H1 (cell line): Measurements from ENCODE around the gene CERKL. TPM values are rescaled to one million over a fixed set of nuclear protein-coding genes. Genes with fewer than 3 reads are reported as not detected.

Experiments
- CTCF ChIA-PET: fragments of 300-600 bp; sonication (Branson Sonifier 250); formaldehyde crosslinking; loops from one replicate; lab custom pipeline; 2021; ENCODE audit not compliant: partially characterized antibody; lab: Charles Lee
- POLR2A ChIA-PET: fragments of 300-600 bp; sonication (Branson Sonifier 250); formaldehyde crosslinking; loops from one replicate; lab custom pipeline; 2021; ENCODE audit warnings: inconsistent platforms; ENCODE audit not compliant: partially characterized antibody; lab: Charles Lee
- DNase-seq, 2 experiments: peaks; one replicate each; pipeline versions ENCODE4 v3.0.0 to v3.0.0-alpha.2; 2010 to 2022; ENCODE audit warnings: low spot score in 2 of 2, low read depth in 1 of 2, mixed read lengths in 1 of 2
- FAIRE-seq: peaks from 2 replicates; lab custom pipeline; 2011; peaks lifted over from hg19 to GRCh38; lab: Jason Lieb, UNC
- H2AFZ ChIP-seq: 2 replicates; pipeline ENCODE4 v1.8.1; 2012; ENCODE audit warnings: low read length, inconsistent platforms
- H2AK5ac ChIP-seq: 2 replicates; pipeline ENCODE4 v1.6.1; 2013; ENCODE audit warnings: low read depth, low read length
- H2BK120ac ChIP-seq: replicated peaks from 2 replicates; pipeline ENCODE3; 2013; ENCODE audit warnings: low read depth, low read length, inconsistent platforms
- H2BK12ac ChIP-seq: 2 replicates; pipeline ENCODE4 v1.6.1; 2013; ENCODE audit warnings: low read depth, low read length
- H2BK15ac ChIP-seq: 2 replicates; pipeline ENCODE4 v1.6.1; 2013; ENCODE audit warnings: low read length
- H2BK20ac ChIP-seq: 2 replicates; pipeline ENCODE4 v1.6.1; 2013; ENCODE audit warnings: low read length
- H2BK5ac ChIP-seq: 2 replicates; pipeline ENCODE4 v1.6.1; 2013; ENCODE audit warnings: low read depth, low read length
- H3K14ac ChIP-seq: 2 replicates; pipeline ENCODE4 v1.6.1; 2013; ENCODE audit warnings: inconsistent platforms; ENCODE audit not compliant: insufficient read length
- H3K18ac ChIP-seq: 2 replicates; pipeline ENCODE4 v1.6.1; 2013; ENCODE audit warnings: low read length; ENCODE audit errors: extremely low read depth
- H3K23ac ChIP-seq: 2 replicates; pipeline ENCODE4 v1.6.1; 2013; ENCODE audit warnings: inconsistent platforms; ENCODE audit not compliant: insufficient read length
- H3K23me2 ChIP-seq: 2 replicates; pipeline ENCODE4 v1.6.1; 2013; ENCODE audit warnings: low read depth, low read length
- H3K27ac ChIP-seq: 2 replicates; pipeline ENCODE4 v1.6.1; 2011; ENCODE audit warnings: low read depth, low read length, inconsistent platforms
- H3K27me3 ChIP-seq, 4 experiments: replicated peaks in 1 of 4; 1 replicate in 1 of 4; 2 replicates in 3 of 4; pipeline versions ENCODE4 v1.6.1 to v1.8.1; 2011 to 2013; ENCODE audit warnings: low read length in 3 of 4, mild to moderate bottlenecking in 3 of 4, inconsistent platforms in 2 of 4, mixed read lengths in 2 of 4, moderate library complexity in 1 of 4; ENCODE audit not compliant: control insufficient read depth in 3 of 4, insufficient read depth in 3 of 4; ENCODE audit errors: extremely low read depth in 1 of 4
- H3K36me3 ChIP-seq, 4 experiments: 2 replicates each; pipeline versions ENCODE4 v1.6.1 to v1.8.1; 2011 to 2013; ENCODE audit warnings: mild to moderate bottlenecking in 4 of 4, low read length in 3 of 4, moderate library complexity in 2 of 4, control low read depth in 1 of 4, inconsistent platforms in 1 of 4; ENCODE audit not compliant: insufficient read depth in 4 of 4, control insufficient read depth in 2 of 4
- H3K4ac ChIP-seq: replicated peaks from 2 replicates; pipeline ENCODE3; 2013; ENCODE audit warnings: low read length, low read depth, mixed read lengths, inconsistent platforms; ENCODE audit not compliant: insufficient read length
- H3K4me1 ChIP-seq, 4 experiments: replicated peaks in 1 of 4; 1 replicate in 1 of 4; 2 replicates in 3 of 4; pipeline versions ENCODE4 v1.6.1 to v1.8.1; 2011 to 2013; ENCODE audit warnings: low read length in 3 of 4, inconsistent platforms in 2 of 4, mixed read lengths in 1 of 4; ENCODE audit not compliant: insufficient read depth in 4 of 4, control insufficient read depth in 3 of 4
- H3K4me2 ChIP-seq, 2 experiments: 2 replicates each; pipeline versions ENCODE4 v1.6.1 to v1.8.1; 2011 to 2013; ENCODE audit warnings: low read depth in 2 of 2, low read length in 2 of 2, control low read depth in 1 of 2, inconsistent platforms in 1 of 2, mild to moderate bottlenecking in 1 of 2; ENCODE audit not compliant: insufficient read depth in 1 of 2
- H3K4me3 ChIP-seq, 4 experiments: fragments of 200-600, 300-600 bp in 1 of 4; sonication (generic), shearing (Covaris generic), sonication (Bioruptor Twin) in 1 of 4; 2 replicates each; pipeline versions ENCODE4 v1.5.1 to v1.8.1; 2011 to 2016; ENCODE audit warnings: low read length in 4 of 4, low read depth in 3 of 4, control low read depth in 2 of 4, inconsistent platforms in 2 of 4, mild to moderate bottlenecking in 2 of 4, mixed read lengths in 1 of 4, moderate library complexity in 1 of 4; ENCODE audit not compliant: insufficient read depth in 2 of 4; ENCODE audit errors: extremely low read depth in 1 of 4
- H3K56ac ChIP-seq: replicated peaks from 2 replicates; pipeline ENCODE3; 2013; ENCODE audit warnings: low read depth, mild to moderate bottlenecking, mixed read lengths, low read length, inconsistent platforms; ENCODE audit not compliant: insufficient read length
- H3K79me1 ChIP-seq: 2 replicates; pipeline ENCODE4 v1.6.1; 2013; ENCODE audit warnings: low read depth, low read length, control low read depth
- H3K79me2 ChIP-seq, 2 experiments: 2 replicates each; pipeline versions ENCODE4 v1.6.1 to v1.8.1; 2012 to 2013; ENCODE audit warnings: low read length in 2 of 2, mild to moderate bottlenecking in 2 of 2, inconsistent platforms in 1 of 2; ENCODE audit not compliant: insufficient read depth in 2 of 2, control insufficient read depth in 1 of 2
- H3K9ac ChIP-seq, 4 experiments: replicated peaks in 1 of 4; 1 replicate in 1 of 4; 2 replicates in 3 of 4; pipeline versions ENCODE4 v1.6.1 to v1.8.1; 2011 to 2013; ENCODE audit warnings: low read depth in 3 of 4, low read length in 3 of 4, control low read depth in 2 of 4, mild to moderate bottlenecking in 2 of 4, moderate library complexity in 2 of 4, inconsistent platforms in 1 of 4; ENCODE audit errors: extremely low read depth in 1 of 4
- H3K9me3 ChIP-seq, 2 experiments: 2 replicates each; pipeline versions ENCODE4 v1.6.1 to v1.8.1; 2012 to 2013; ENCODE audit warnings: mild to moderate bottlenecking in 2 of 2, moderate library complexity in 2 of 2, control low read depth in 1 of 2, inconsistent platforms in 1 of 2, low read depth in 1 of 2, low read length in 1 of 2, mixed read lengths in 1 of 2; ENCODE audit not compliant: insufficient read depth in 2 of 2
- H4K20me1 ChIP-seq, 2 experiments: replicated peaks in 1 of 2; 2 replicates each; pipeline versions ENCODE3 to v1.8.1; 2011 to 2013; ENCODE audit warnings: inconsistent platforms in 2 of 2, low read length in 2 of 2, mild to moderate bottlenecking in 1 of 2; ENCODE audit not compliant: insufficient read depth in 2 of 2, control insufficient read depth in 1 of 2
- H4K5ac ChIP-seq: 2 replicates; pipeline ENCODE4 v1.6.1; 2013; ENCODE audit warnings: low read length, low read depth, mixed read lengths, inconsistent platforms; ENCODE audit not compliant: insufficient read length
- H4K8ac ChIP-seq: 2 replicates; pipeline ENCODE4 v1.8.0; 2013; ENCODE audit warnings: mild to moderate bottlenecking, moderate library complexity, low read length, inconsistent platforms; ENCODE audit not compliant: insufficient read depth; ENCODE audit errors: extremely low read depth
- H4K91ac ChIP-seq: replicated peaks from 2 replicates; pipeline ENCODE3; 2013; ENCODE audit warnings: low read length, mixed read lengths, inconsistent platforms; ENCODE audit not compliant: insufficient read length
- HDAC2 ChIP-seq, 2 experiments: fragments of 300-600 bp in 1 of 2; sonication (generic) in 1 of 2; IDR thresholded peaks; 2 replicates each; pipeline ENCODE4 v1.6.1; 2011 to 2012; ENCODE audit warnings: low read depth in 2 of 2, low read length in 2 of 2, mild to moderate bottlenecking in 2 of 2, moderate library complexity in 2 of 2, borderline replicate concordance in 1 of 2, inconsistent platforms in 1 of 2
- POLR2A ChIP-seq, 2 experiments: IDR thresholded peaks; 1 replicate in 1 of 2; 2 replicates in 1 of 2; pipeline ENCODE4 v1.6.1; 2011; ENCODE audit warnings: low read depth in 2 of 2, low read length in 2 of 2, mild to moderate bottlenecking in 2 of 2; ENCODE audit errors: control extremely low read depth in 1 of 2
- SIRT6 ChIP-seq: IDR thresholded peaks from one replicate; pipeline ENCODE4 v1.7.1; 2012; ENCODE audit warnings: low read length, inconsistent platforms
- SIX5 ChIP-seq: IDR thresholded peaks from 2 replicates; pipeline ENCODE4 v1.6.1; 2011; ENCODE audit warnings: mild to moderate bottlenecking, low read depth, low read length
- WGBS, 2 experiments: shearing (Covaris generic) in 1 of 2; methylation state at CpG; one replicate each; pipeline versions ENCODE4 v1.1.6 to v1.1.7; 2013 to 2015; ENCODE audit warnings: low lambda C conversion rate in 2 of 2, mixed read lengths in 2 of 2, inconsistent platforms in 1 of 2, low coverage in 1 of 2, missing lambda C conversion rate in 1 of 2; ENCODE audit not compliant: insufficient replicate concordance in 2 of 2, insufficient coverage in 1 of 2, insufficient read length in 1 of 2; ENCODE audit errors: extremely low coverage in 1 of 2, missing lambda C conversion rate in 1 of 2; 5-methylcytosine and 5-hydroxymethylcytosine counted together
- polyA plus RNA-seq, 7 experiments: library from polyadenylated mRNA; depleted of rRNA in 3 of 7; stranded (reverse) in 5 of 7; unstranded in 2 of 7; fragments of >200 nt in 5 of 7; fragments of 200-250 nt in 2 of 7; gene quantifications; 1 replicate in 5 of 7; 2 replicates in 1 of 7; 4 replicates in 1 of 7; pipeline versions ENCODE4 v1.2.1 to v1.2.3, GENCODE V29; 2011 to 2013; ENCODE audit warnings: missing spikeins in 2 of 7, mixed read lengths in 2 of 7
- total RNA-seq: library from RNA; stranded (reverse); fragmentation: NEBNext Ultra II Directional; extraction: Animal tissue kit (Norgen Biotek cat#: 25700); gene quantifications from 2 replicates; pipeline ENCODE4 v1.2.1, GENCODE V29; 2021
- TF ChIP-seq, protein P1 (sequence below): IDR thresholded peaks from 2 replicates; pipeline ENCODE4 v1.6.1; 2012; ENCODE audit warnings: inconsistent platforms

CERKL gene
- total and polyA plus RNA-seq, 2 of the 8 experiments (the other 6 are each of a cell fraction or from before 2014, with no cell fraction given), result 0.05 TPM; not detected in 1

DNA sequence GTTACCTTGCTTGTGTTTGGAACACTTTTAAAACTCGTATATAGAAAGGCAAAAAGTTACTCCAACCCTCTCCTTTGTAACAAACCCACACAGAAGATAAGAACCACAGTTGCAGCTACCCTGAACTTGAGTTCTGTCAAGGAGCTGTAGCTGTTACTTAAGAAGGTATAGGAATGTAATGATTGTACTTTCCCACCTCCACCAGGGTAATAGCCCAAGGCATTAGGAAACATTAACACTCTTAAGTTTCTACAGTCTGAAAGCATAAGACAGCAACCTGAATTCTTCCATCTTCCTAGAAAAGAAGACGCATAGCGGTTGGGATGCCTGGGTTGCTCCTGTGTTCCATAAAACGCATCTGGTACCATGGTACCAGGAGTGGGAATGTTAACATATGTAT, 156.7 kb downstream of the CERKL start:
- Histone ChIP-seq H2BK5ac (no peak overlapping the region), H2AK5ac (no peak overlapping the region), H3K23me2 (peaks cover 3% of the 10 kb centered on the region; the same call in 1 of the 2 replicates), H3K9ac (no peak overlapping the region), H3K18ac (no peak overlapping the region), H4K20me1 (no peaks in the 10 kb centered on the region), H3K4ac (no peak overlapping the region), H4K5ac (no peak overlapping the region), H2BK15ac (no peak overlapping the region), H3K4me2 (no peak overlapping the region), H3K9me3 (no peaks in the 10 kb centered on the region), H3K36me3 (no peaks in the 10 kb centered on the region), H3K4me3 (no peak overlapping the region), H2AFZ (no peak overlapping the region), H2BK12ac (no peak overlapping the region), H3K27me3 (no peaks in the 10 kb centered on the region), H4K91ac (no peak overlapping the region), H3K27ac (no peak overlapping the region), H2BK120ac (no peak overlapping the region), H3K56ac (no peak overlapping the region), H3K79me2 (no peaks in the 10 kb centered on the region), H3K79me1 (no peaks in the 10 kb centered on the region), H4K8ac (no peak overlapping the region), H3K23ac (no peak overlapping the region), H2BK20ac (no peak overlapping the region), H3K4me1 (no peaks in the 10 kb centered on the region; a peak in 1 of 7 replicates), H3K14ac (no peak overlapping the region)
- DNase-seq (no peak), FAIRE-seq (no peak)
- WGBS, 2 experiments, result 91% methylated on average over 4 of the region's 4 CpGs; no CpG with 5 or more reads in 1 of the 2 experiments
- ChIA-PET POLR2A (no interaction called here), CTCF (interaction anchor here (1.3 kb wide), 1 partner anchor 50 kb away, joined by 3 read pairs; no protein-coding TSS in a partner anchor)
- TF ChIP-seq POLR2A (IDR thresholded peaks at IDR 0.05; ENCODE audit: control extremely low read depth in 1 of 2, low read depth in 2 of 2, low read length in 2 of 2), result no peak
- no peak for TF ChIP-seq SIX5
- no peak for TF ChIP-seq SIRT6
- no peak for TF ChIP-seq HDAC2 (IDR thresholded peaks at IDR 0.05; ENCODE audit: borderline replicate concordance in 1 of 2, low read depth in 2 of 2, low read length in 2 of 2)
- TF ChIP-seq, protein P1, sequence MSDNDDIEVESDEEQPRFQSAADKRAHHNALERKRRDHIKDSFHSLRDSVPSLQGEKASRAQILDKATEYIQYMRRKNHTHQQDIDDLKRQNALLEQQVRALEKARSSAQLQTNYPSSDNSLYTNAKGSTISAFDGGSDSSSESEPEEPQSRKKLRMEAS, result no peak
